CD4-positive, alpha-beta T cell treated with Interleukin-6 for 4 hours (primary cell): Measurements from ENCODE around the gene ERICH6B.
"Not testable (repeated sequence)": the region's sequence is repeated elsewhere in the genome, so short reads cannot be mapped to it uniquely, and the experiment has no call there.

Experiments
- DNase-seq: peaks from one replicate; pipeline ENCODE4 v3.0.0-alpha.2; 2020; ENCODE audit warnings: mixed read lengths

ERICH6B gene

GRCh38 chr13:45615501-45616101 is at the start of gene ERICH6B:
Gene ERICH6B, minus strand, starts transcription at chr13:45615739. Its CDS starts 18,734 bp downstream, at chr13:45597005.
- DNase-seq, result no peak

DNA sequence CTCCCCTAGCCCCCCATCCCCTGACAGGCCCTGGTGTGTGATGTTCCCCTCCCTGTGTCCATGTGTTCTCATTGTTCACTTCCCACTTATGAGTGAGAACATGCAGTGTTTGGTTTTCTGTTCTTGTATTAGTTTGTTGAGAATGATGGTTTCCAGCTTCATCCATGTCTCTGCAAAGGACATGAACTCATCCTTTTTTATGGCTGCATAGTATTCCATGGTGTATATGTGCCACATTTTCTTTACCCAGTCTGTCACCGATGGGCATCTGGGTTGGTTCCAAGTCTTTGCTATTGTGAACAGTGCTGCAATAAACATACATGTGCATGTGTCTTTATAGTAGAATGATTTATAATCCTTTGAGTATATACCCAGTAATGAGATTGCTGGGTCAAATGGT is 47.4 kb upstream of the ERICH6B start:
- DNase-seq, result not testable (repeated sequence)

DNA sequence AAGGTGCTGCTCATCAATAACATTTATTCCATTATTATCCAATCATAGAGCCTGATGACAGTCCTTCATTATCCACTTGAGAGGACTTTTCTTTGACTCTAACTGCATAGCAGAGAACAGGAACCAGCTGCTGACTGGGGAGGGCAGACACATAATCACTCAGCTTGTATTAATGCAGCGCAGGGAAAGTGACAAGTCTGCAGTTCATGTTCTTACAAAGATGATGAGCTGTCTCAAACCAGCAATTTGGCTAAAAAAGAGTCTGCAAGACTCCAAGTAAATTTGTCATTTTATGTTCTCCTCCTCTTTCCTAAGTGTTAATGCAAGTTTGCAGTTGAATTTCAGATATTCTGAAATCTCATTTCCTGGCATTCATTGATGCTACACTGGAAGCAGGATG is 46.6 kb upstream of the ERICH6B start:
- no peak for DNase-seq

DNA sequence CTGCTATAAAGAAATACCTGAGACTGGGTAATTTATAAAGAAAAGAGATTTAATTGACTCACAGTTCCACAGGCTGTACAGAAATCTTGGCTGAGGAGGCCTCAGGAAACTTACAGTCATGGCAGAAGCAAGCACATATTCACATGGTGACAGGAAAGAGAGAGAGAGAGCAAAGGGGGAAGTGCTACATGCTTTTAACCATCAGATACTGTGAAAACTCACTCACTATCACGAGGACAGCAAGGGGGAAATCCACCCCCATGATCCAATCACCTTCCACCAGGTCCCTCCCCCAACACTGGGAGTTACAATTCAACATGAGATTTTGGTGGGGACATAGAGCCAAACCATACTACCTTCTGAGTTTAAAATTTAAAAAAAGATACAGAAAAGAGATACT is 44.9 kb upstream of the ERICH6B start:
- DNase-seq, result not testable (repeated sequence)

- no peak for DNase-seq
Measured at GRCh38 chr13:45659536-45659935, 44.0 kb upstream of the ERICH6B start.

DNA sequence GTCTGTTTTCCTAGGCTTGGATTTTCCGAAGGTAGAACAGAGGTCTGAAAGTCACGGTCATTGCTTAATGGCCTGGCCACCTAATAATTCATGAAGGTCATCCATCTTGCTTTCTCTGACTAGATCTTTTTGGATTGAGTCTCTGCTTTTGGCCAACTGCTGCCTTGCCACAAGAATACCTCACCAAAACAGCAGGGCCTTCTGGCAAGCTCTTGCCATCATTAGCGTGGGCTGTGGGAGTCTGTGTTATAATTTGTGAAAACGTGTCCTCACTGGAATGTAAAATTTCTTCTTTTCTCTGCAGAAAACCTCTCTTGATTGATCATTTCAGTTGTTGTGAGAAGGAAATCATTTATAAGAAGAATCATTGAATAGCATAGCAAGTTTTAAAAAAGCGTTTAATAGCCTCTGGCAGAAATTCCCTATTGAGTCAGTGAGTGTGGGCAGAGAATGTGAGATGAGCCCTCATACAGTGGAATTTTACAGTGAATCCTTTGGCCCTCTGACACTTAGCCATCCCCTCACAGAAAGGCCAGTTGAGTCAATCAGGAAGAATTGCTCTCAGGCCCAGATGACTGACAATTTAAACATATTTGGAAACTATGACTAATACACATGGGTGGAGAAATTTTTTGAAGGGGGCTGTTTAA is 43.2 kb upstream of the ERICH6B start:
- DNase-seq, result no peak

- DNase-seq, result no peak
Measured at GRCh38 chr13:45654633-45655349, 39.3 kb upstream of the ERICH6B start.

DNA sequence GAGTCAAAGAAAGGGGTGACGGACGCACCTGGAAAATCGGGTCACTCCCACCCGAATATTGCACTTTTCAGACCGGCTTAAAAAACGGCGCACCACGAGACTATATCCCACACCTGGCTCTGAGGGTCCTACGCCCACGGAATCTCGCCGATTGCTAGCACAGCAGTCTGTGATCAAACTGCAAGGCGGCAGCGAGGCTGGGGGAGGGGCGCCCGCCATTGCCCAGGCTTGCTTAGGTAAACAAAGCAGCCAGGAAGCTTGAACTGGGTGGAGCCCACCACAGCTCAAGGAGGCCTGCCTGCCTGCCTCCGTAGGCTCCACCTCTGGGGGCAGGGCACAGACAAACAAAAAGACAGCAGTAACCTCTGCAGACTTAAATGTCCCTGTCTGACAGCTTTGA is 29.7 kb upstream of the ERICH6B start:
- not testable (repeated sequence) for DNase-seq

- not testable (repeated sequence) for DNase-seq
Measured at GRCh38 chr13:45642159-45642558, 26.6 kb upstream of the ERICH6B start.

DNA sequence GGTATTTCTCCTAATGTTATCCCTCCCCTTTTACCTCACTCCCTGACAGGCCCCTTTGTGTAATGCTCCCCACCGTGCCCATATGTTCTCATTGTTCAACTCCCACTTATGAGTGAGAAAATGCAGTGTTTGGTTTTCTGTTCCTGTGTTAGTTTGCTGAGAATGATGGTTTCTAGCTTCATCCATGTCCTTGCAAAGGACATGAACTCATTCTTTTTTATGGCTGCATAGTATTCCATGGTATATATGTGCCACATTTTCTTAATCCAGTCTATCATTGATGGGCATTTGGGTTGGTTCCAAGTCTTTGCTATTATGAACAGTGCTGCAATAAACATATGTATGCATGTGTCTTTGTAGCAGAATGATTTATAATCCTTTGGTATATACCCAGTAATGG is 19.8 kb upstream of the ERICH6B start:
- not testable (repeated sequence) for DNase-seq

DNA sequence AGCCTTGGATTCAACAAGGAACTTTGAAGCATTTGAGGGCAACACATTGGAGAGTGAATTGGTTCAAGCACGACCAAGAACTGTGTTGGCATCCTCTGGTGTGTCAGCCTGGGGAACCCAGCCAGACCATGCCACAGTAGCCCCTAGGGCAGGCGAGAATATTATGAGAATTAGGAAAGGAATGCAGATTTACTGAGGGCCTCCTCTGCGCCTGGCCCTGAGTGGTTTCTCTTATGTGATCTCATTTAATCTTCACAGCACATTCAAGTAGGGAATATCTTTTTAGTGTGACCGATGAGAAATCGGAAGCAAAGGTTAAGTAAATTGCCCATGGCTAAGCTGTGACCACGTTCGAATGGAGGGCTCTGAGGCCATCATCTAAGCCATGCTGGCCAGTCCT is 15.3 kb upstream of the ERICH6B start:
- no peak for DNase-seq

- no peak for DNase-seq
Measured at GRCh38 chr13:45629940-45630339, 14.4 kb upstream of the ERICH6B start.

GRCh38 chr13:45628094-45628493 is 12.6 kb upstream of the ERICH6B start:
- DNase-seq, result no peak

DNA sequence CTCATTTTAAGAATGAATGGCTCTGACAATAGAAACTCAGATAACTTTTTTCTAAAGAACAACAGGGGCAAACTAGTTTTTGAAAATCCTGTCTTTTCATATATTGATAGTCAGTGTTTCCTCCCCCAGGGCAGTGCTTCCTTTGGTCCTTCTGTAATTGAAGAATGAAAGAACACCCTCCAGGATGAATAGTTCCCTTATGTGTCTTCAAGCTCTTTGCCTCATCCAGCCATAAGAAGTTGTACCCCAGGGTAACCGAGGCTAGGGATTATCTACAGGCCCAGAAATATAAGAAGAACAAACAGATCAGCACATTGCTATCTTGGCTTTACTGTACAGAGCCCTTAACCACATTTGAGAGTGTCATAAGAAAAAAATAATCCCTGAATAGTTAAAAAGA is 12.1 kb upstream of the ERICH6B start:
- no peak for DNase-seq

GRCh38 chr13:45626731-45627374 is 11.3 kb upstream of the ERICH6B start:
- no peak for DNase-seq

DNA sequence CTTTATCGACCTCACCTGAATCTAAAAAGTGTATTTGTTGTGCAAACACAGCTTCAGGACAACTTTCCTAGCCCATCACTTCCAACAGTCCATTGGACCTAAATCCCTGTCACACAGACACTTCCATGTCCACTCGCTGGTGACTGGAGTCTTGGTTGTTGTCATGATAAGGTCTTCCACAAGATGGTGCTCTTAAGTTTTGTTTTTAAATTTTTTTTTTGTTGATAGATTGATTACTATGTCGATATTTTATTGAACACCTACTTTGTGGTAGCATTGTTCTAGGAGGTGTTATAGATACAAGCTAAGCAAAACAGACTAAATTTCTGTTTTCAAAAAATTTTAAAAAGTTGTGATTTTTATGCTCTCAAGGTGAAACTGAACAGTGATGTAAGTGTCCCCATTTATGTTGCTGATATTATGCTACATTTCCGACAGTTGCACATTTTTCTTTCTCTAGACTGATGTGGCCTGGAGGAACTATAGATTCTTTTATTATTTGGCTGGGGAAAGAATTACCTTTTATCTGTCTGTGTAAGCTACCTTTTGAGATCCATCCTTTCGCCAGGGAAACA is 8.1 kb upstream of the ERICH6B start:
- DNase-seq, result no peak

GRCh38 chr13:45621950-45622349 is 6.4 kb upstream of the ERICH6B start:
- no peak for DNase-seq

- DNase-seq, result no peak
Measured at GRCh38 chr13:45607931-45608330, 7.6 kb downstream of the ERICH6B start.

- no peak for DNase-seq
Measured at GRCh38 chr13:45604892-45605291, 10.6 kb downstream of the ERICH6B start.

GRCh38 chr13:45603338-45603737 is 12.2 kb downstream of the ERICH6B start:
- DNase-seq, result no peak

DNA sequence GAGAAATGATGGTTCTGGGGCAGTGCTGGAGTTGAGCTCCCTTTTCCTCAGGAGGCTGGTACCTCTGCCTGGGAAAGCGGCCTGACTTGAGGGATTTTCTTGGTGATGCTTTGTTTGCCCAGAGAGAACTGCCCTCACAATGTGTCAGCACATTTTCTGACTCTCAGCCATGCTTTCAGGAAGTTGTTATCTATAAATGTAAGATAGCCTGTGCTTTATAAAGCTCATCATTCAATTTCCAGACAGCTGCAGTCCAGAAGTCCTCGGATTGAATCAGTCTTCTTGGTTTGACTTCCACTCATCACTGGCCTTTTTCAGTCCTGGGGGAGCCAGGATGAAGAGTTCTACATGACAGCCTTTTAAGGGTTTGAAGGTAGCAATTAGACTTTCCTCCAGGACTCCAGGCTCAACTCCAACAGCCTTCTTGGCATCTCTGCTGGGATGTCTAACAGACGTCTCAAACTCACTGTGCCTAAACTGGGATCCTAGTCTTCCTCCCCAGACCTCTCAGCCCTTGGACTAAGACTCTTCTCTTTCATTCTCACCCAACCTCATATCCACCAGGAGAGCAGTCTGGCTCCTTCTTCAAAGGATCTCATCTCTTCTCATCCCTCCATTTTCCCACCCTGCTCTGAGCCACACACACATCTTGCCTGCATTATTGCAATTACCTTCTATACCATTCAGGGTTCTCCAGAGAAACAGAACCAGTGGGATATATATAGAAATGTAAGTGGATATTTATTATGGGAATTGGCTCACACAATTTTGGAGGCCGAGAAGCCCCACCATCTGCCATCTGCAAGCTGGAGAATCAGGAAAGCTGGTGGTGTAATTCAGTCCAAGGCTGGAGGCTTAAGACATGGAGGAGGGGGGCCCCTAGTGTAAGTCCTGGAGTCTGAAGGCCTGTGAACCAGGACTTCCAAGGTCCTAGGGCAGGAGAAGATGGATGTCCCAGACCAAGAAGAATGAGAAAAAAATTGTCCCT is 13.1 kb downstream of the ERICH6B start:
- no peak for DNase-seq

GRCh38 chr13:45601680-45602079 is 13.9 kb downstream of the ERICH6B start:
- DNase-seq, result no peak
